Heart left ventricle (tissue), 13 donors: ENCODE measurements around the gene PIP5K1B.

Experiments used
- POLR2A ChIP-seq, 2 donors: fragments of 450-650 bp; IDR thresholded peaks; one replicate each; pipeline ENCODE4 v1.6.1; 2017; ENCODE audit warnings: antibody characterized with exemption in 2 of 2, mild to moderate bottlenecking in 2 of 2, moderate library complexity in 2 of 2
- TF ChIP-seq, protein P1 (sequence below), 12 donors: fragments of 200-600 bp; sonication (generic) in 4 of 12; IDR thresholded peaks; one replicate each; pipeline versions ENCODE4 v1.5.0 to v1.8.0; 2018 to 2022; ENCODE audit warnings: antibody characterized with exemption in 12 of 12, mild to moderate bottlenecking in 5 of 12
- donor health status: ischemic (EF 13 %, LVEDD 7.1; RV severe dilation, severe dysfunction).
- donor health status: DM: no; HTN: yes; CAD: no.
- donor health status: DM: no; HTN: no; CAD: no.
- donor health status: ischemic (EF 25% LVEDD 6.9; RV normal size, moderate dysfunction).
- donor health status: ischemic (EF 25% LVEDD 5.7; RV mildly dilated, moderate dysfunction).
- donor health status: ischemic (EF 35%, LVEDD 5.7; RV mildly dilated, moderate dysfunction).
- donor health status: nonischemic (EF 11% LVEDD 7.7; RV severe dilation, severe dysfunction).
- donor health status: DM: yes; HTN: yes; CAD: no.
- donor health status: PGD.
- donor health status: ischemic (EF 29% LVEDD 5.4; RV normal size, mild dysfunction).
- donor health status: nonischemic (EF 23%, LVEDD 6.1; RV moderate dilation, normal function).

DNA sequence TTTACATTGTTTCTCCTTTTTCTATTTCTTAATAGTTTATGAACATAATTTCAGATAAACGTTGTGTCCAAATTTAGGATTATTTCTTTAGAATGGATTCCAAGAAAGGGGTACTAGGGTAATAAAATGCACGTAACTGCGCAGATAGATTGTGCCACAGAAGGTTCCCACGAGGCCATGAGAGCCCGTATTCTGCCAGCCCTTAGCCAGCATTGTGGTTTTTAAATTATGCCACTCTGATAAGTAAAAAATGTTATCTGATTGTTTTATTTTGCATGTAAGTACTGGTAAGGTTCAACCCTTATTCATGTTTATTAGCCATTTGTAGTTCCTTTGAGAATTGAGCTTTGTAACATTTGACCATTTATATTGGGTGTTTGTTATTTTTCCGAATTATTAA is 220.1 kb downstream of the PIP5K1B start:
- TF ChIP-seq, protein P1, sequence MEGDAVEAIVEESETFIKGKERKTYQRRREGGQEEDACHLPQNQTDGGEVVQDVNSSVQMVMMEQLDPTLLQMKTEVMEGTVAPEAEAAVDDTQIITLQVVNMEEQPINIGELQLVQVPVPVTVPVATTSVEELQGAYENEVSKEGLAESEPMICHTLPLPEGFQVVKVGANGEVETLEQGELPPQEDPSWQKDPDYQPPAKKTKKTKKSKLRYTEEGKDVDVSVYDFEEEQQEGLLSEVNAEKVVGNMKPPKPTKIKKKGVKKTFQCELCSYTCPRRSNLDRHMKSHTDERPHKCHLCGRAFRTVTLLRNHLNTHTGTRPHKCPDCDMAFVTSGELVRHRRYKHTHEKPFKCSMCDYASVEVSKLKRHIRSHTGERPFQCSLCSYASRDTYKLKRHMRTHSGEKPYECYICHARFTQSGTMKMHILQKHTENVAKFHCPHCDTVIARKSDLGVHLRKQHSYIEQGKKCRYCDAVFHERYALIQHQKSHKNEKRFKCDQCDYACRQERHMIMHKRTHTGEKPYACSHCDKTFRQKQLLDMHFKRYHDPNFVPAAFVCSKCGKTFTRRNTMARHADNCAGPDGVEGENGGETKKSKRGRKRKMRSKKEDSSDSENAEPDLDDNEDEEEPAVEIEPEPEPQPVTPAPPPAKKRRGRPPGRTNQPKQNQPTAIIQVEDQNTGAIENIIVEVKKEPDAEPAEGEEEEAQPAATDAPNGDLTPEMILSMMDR (IDR thresholded peaks at IDR 0.05), result no peak
- no peak for TF ChIP-seq POLR2A (IDR thresholded peaks at IDR 0.05)
